GM18505 (cell line): Measurements from ENCODE around the gene HHIPL1.
"Not testable (repeated sequence)": the region's sequence is repeated elsewhere in the genome, so short reads cannot be mapped to it uniquely, and the experiment has no call there.

ENCODE experiments used
- ATAC-seq: cut with Tn5 transposase; IDR thresholded peaks from one replicate; pipeline ENCODE4 v1.9.1; 2021; ENCODE audit not compliant: unreplicated experiment
- POLR2A ChIP-seq: IDR thresholded peaks from 4 replicates; pipeline ENCODE4 v1.6.1; 2011; ENCODE audit warnings: borderline replicate concordance; ENCODE audit not compliant: insufficient read depth, insufficient read length; ENCODE audit errors: extremely low read depth

HHIPL1 gene

DNA sequence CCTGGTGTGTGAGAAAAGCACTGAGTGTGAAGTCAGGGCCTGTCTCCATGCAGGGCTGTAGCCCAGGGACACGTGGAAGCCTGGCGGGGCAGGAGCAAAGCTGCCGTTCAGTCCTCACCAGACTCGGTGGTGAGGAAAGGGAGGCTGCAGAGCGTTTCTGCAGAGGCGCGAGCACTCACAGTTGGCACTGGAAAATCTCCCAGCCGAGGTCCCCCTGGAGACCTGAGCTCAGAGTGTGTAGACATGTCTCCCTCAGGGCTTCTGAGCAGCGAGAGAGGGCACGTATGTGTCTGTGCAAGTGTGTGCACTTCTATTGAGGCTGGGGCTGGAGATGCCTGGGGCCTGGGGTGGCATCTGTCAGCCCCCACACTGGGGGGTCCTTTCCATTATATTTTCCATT, 11.0 kb upstream of the HHIPL1 start:
- no peak for TF ChIP-seq POLR2A
- ATAC-seq = no peak

- ATAC-seq = no peak
- no peak for TF ChIP-seq POLR2A
Measured at GRCh38 chr14:99634443-99634842, 10.5 kb upstream of the HHIPL1 start.

DNA sequence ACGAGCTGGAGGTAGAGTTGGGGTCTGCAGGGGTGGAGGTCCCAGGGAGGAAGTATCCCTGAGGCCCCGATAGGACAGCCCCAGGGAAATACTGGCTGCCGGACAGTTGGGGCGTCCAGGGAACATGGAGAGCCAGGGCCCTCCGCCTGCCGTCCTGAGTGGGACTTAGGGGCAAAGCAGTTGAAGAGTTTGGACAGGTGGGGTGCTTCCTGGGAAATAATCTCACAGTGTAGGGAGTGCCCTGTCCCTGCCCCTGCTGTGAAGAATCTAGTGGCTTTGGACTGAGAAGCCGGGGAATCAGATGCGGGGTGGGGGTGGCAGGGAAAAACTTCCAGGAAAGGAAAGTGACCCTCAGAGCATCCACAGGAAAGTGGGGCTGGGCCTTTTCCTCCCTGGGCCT, 9.8 kb upstream of the HHIPL1 start:
- ATAC-seq = no peak
- TF ChIP-seq POLR2A = no peak

DNA sequence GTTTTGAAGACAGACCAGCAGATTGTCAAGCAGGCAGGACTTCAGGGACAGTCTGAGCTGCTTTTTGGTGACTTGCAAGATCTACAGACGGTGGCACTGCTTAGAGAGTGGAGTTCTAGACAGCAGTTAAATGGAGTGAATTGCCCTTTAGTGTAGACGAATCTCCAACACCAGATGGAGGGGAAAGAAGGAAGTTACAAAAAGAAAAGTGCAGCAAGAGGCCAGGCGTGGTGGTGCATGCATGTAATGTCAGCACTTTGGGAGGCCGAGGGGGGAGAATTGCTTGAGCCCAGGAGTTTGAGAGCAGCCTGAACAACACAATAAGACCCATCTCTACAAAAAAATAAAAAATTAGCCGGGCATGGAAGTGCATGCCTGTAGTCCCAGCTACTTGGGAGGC, 8.4 kb upstream of the HHIPL1 start:
- TF ChIP-seq POLR2A = no peak
- ATAC-seq = no peak

DNA sequence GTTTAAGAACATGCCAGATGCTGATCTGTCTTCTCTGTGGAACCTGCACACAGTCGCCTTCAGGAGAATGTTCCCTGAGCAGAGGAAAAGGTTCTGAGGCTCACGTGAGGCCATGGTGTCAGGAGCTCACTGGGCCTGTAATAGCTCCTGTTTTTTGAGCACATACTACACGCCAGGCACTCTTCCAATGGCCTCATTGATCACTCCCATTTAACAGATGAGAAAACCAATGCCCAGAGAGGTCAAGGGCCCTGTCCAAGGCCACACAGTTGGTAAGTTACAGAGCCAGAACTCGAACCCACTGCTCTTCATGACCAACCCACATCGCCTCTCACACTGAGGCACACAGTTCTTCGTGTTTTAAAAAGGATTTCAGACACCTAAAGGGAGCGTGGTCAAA, 7.3 kb upstream of the HHIPL1 start:
- no peak for TF ChIP-seq POLR2A
- ATAC-seq = no peak

DNA sequence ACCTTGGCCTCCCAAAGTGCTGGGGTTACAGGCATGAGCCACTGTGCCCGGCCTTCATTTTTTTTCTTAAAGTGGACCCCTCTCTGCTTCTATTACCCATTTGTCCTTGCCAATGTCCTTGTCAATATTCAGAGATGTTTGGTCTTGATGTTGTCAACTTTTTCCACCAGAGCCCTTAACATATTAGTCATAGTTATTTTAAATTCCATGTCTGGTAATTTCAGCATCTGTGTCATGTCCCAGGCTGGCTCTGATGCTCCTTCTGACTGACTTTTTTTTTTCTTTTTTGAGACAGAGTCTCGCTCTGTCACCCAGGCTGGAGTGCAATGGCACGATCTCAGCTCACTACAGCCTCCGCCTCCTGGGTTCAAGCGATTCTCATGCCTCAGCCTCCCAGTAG, 2.2 kb upstream of the HHIPL1 start:
- ATAC-seq = not testable (repeated sequence)

- ATAC-seq = no peak
- no peak for TF ChIP-seq POLR2A
Measured at GRCh38 chr14:99643343-99643742, 1.6 kb upstream of the HHIPL1 start.

DNA sequence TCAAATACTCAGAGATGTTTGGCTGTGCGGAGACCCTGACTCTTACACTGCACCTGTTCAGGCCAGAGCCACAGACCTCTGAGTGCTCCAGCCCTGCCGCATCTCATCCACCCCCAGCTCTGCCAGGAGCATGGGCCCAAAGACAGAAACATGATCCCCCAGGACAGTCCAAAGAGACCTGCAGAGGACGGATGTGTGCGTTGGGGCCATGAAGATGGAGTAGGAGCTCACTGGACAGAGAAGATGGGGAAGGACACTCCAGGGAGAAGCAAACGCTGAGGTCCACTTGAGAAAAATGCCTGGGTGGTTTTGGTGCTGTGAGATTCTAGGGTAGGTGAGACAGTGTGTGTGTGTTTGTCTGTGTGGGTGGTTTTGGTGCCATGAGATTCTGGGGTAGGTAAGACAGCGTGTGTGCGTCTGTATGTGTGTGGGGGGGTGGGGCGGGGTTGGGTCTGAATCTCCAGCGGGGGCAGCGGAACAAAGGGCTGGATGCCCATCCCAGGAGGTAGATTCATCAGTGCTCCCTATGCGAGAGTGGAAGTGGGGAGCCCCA, 818 bp upstream of the HHIPL1 start:
- no peak for ATAC-seq
- no peak for TF ChIP-seq POLR2A

- TF ChIP-seq POLR2A = no peak
- ATAC-seq = no peak
Measured at GRCh38 chr14:99645545-99646505, 896 bp downstream of the HHIPL1 start.

GRCh38 chr14:99647411-99647810, 2.5 kb downstream of the HHIPL1 start:
- TF ChIP-seq POLR2A = no peak
- no peak for ATAC-seq

DNA sequence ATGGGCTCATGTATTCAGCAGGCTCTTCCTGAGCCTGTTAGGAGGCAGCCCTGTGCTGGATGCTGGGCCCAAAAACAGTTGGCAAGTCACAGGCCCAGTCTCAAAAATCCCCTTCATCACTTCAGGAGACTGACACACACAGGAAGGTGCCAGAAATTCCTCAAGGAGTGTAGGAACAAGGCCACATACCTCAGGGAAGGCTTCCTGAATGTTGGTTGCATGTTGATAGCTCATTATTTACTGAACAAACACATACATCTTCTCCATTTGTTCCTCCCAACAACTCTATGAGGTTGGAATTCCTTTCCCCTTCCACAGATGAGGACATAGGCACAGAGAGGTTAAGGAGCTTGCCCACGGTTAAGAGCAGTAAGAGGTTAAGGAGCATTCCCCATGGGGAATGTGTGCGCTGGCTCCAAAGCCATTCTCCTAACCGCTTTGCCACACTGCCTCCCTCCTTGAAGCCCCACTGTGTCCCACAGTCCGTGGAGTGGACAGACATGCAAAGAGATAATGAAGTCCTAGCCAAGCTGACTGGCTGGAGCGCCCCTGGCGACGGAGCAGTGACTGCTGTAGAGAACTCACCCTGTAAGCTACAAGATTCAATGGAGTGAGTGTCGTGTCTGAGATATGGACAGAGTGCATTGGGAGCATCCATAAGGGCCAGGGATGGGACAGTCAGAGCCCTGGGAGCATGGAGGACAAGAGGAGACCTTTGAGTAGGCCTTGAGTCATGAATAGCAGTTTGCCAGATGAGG, 3.3 kb downstream of the HHIPL1 start:
- no peak for TF ChIP-seq POLR2A
- ATAC-seq = no peak

GRCh38 chr14:99649219-99649618, 4.3 kb downstream of the HHIPL1 start:
- no peak for TF ChIP-seq POLR2A
- no peak for ATAC-seq

DNA sequence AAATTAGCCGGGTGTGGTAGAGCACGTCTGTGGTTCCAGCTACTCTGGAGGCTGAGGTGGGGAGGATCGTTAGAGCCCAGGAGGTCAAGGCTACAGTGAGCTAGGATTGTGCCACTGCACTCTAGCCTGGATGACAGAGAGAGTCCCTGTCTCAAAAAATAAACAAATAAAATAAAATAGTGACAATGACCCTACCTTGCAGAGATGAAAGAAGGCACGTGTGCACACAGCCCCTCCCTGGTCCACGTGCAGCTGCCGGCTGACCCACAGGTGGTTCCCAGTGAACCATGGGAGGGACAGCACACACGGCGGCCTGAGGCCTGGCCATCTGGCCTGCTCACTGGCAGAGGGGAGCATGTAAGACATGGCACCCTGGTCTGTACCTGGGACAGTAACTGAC, 4.7 kb downstream of the HHIPL1 start:
- no peak for ATAC-seq
- TF ChIP-seq POLR2A = no peak

DNA sequence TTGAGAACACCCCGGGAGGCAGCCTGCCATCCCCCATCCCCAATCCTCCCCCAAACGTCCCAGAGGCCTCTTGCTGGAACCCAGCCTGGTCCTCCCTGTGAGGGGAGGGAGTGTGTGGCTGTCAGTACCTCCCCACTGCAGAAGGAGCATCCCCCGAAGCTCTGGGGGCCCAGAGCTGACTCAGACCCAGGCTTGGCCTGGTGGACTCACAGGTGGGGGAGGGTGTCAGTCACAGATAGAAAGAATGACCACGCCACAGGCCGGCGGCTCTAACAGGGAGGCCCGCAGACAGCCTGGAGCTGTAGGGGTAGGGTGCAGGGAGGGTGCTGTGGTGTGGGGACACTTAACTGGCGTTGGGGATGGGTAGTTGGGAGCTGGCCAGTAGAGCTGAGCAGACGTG, 5.3 kb downstream of the HHIPL1 start:
- ATAC-seq = no peak
- TF ChIP-seq POLR2A = no peak
